ENCODE results near the gene GDA.

- TF ChIP-seq POLR2A (IDR thresholded peaks at IDR 0.05; ENCODE audit: low read depth, low read length) (no peak), CTCF (conservative IDR thresholded peaks at IDR 0.05; ENCODE audit: low read depth, low read length) (no peak), ELK1 (IDR thresholded peaks at IDR 0.05; ENCODE audit: borderline replicate concordance, low read depth, low read length) (no peak)
Observed at GRCh38 chr9:72217306-72217842, 68.1 kb downstream of the GDA start.
